MM.1S (cell line): ENCODE results near the gene RPN1.

Source experiments
- EZH2phosphoT487 ChIP-seq: fragments of 300-600 bp; sonication (generic); IDR thresholded peaks from 2 replicates; pipeline ENCODE4 v1.6.1; 2018; ENCODE audit warnings: antibody characterized with exemption, low read length
- TF ChIP-seq, protein P1 (sequence below): fragments of 300-600 bp; sonication (generic); IDR thresholded peaks from 2 replicates; pipeline ENCODE4 v1.5.1; 2016; ENCODE audit warnings: antibody characterized with exemption, low read length, mixed read lengths

DNA sequence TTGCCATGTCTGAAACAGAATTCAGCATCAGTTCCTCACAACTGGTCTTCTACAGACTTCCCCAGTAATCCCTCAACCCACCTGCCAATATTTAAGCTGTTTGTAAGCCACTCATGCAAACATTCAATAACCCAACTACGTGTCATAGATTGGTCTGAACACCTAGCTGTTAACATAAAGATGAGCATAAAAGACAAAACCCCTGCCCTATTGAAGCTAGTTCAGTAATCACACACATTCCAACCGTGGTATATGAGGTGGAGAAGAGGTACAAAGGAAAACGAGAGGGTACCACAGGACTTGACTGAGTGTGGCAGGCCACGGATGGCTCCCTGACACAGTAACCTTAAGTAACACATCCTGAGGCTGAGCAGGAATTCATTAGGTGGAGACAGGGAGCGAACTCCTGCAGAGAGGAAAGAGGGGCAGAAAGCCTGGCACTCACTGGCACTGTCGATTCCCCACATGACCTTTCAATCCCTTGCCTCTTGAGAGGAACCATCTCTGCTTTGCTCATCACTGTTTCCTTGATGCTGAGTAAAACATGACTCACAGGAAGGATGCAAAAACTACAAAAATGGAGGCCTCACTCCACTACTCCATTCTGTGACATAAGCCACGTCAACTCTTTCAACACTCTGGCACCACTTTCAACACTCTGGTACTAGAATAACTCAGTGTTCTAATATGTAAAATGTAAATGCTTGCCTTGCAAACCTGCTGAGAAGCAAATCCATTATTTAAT is 31.3 kb downstream of the RPN1 start:
- no peak for TF ChIP-seq EZH2phosphoT487
- TF ChIP-seq, protein P1, sequence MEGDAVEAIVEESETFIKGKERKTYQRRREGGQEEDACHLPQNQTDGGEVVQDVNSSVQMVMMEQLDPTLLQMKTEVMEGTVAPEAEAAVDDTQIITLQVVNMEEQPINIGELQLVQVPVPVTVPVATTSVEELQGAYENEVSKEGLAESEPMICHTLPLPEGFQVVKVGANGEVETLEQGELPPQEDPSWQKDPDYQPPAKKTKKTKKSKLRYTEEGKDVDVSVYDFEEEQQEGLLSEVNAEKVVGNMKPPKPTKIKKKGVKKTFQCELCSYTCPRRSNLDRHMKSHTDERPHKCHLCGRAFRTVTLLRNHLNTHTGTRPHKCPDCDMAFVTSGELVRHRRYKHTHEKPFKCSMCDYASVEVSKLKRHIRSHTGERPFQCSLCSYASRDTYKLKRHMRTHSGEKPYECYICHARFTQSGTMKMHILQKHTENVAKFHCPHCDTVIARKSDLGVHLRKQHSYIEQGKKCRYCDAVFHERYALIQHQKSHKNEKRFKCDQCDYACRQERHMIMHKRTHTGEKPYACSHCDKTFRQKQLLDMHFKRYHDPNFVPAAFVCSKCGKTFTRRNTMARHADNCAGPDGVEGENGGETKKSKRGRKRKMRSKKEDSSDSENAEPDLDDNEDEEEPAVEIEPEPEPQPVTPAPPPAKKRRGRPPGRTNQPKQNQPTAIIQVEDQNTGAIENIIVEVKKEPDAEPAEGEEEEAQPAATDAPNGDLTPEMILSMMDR = no peak
